ENCODE measurements around the gene UFD1. TPM values are rescaled to one million over a fixed set of nuclear protein-coding genes. Genes with fewer than 3 reads are reported as not detected.

The UFD1 gene
- total and polyA plus RNA-seq, 9 of the 15 experiments (the other 6 are each of a cell fraction or from before 2014, with no cell fraction given), result 238 to 645 (median 363) TPM

DNA sequence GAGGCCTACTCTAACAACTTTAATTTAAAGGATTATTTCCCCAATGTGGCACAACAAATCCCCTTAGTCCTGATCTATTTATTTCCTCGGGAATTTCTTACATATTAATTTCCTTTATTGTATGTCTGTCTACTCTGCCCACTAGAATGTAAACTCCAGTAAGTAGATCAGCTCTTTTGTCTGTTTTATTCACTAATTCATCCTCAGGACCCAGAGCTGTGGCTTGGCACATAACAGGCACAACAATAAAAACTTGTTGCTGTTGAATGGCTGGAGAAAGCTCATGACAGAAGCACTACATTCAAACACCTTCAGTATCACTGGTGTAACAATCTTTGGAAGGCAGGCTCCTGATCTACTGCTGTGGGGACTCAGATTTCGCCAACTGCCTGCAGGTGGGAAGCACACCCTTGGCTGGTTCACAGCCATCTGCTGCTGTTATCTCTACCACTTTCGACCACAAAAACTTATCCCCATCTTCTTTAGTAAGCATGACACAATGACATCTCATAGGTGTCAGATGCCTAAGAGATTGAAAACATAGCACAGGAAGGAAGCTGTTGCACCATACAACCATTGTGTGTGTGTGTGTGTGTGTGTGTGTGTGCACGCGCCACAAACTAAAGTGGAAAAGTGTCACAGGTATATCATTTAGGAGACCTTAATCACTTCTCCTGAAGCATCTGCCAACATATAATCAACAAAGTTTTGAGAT is 59.4 kb downstream of the UFD1 start:
- Histone ChIP-seq H3K27ac (ENCODE audit: extremely low read depth, low read depth, low read length) (peak overlapping the region; percentile 64), H3K36me3 (ENCODE audit: control insufficient read depth, insufficient read depth, low read length) (peaks cover 37% of the 10 kb centered on the region), H4K20me1 (replicated peaks; ENCODE audit: control insufficient read depth, insufficient read depth, low read length) (peaks cover 58% of the 10 kb centered on the region), H3K27me3 (ENCODE audit: control insufficient read depth in 2 of 2, insufficient read depth in 2 of 2, low read length in 2 of 2) (no peaks in the 10 kb centered on the region), H3K4me2 (ENCODE audit: insufficient read depth, low read length) (peak overlapping the region; percentile 57), H3K79me2 (ENCODE audit: control insufficient read depth, insufficient read depth, low read length) (peaks cover 100% of the 10 kb centered on the region), H3K9me3 (replicated peaks; ENCODE audit: control insufficient read depth, insufficient read depth, low read depth, low read length) (no peaks in the 10 kb centered on the region), H3K4me3 (no peak overlapping the region), H2AFZ (ENCODE audit: low read depth, low read length) (no peak overlapping the region), H3K9me1 (ENCODE audit: control insufficient read depth, insufficient read depth, low read length) (peaks cover 24% of the 10 kb centered on the region), H3K9ac (ENCODE audit: insufficient read depth in 1 of 2, low read depth in 2 of 2, low read length in 2 of 2) (peak overlapping the region in 1 of 2 experiments; percentile 4; a peak in 2 of 4 replicates), H3K4me1 (replicated peaks in 1 of 2; ENCODE audit: control insufficient read depth in 2 of 2, insufficient read depth in 2 of 2, low read length in 2 of 2) (peaks cover 44 to 50% of the 10 kb centered on the region in 2 experiments)
- FAIRE-seq (peak; percentile 76), DNase-seq (ENCODE audit: extremely low read depth in 1 of 4, low spot score in 3 of 4) (peak; percentile 87 to 96 (median 90)), ATAC-seq (peak; percentile 68)
- ChIA-PET CTCF (ENCODE audit: low intra/inter-chr PET ratio) (interaction anchor here (0.7 kb wide), 1 partner anchor 22 kb away, joined by 3 read pairs; no protein-coding TSS in a partner anchor), POLR2A (interaction anchor here (0.5 to 10.1 kb wide), 9 partner anchors 11 to 663 kb away, joined by 3 to 212 read pairs (median 6); partner anchors contain the start of genes C22orf39, CDC45, HIRA and MRPL40)
- in situ Hi-C loops (cut with MboI) (no loop called here), intact Hi-C loops (cut with micrococcal nuclease) (loop anchor here (1.0 to 10.0 kb wide), 6 partner anchors 11 to 605 kb away; partner anchors contain the start of genes C22orf39 and TANGO2)
- 24% methylated on average over 5 of the region's 5 CpGs for WGBS (ENCODE audit: insufficient coverage, low coverage, missing lambda C conversion rate)
- no TSS peak for BruUV-seq (replicated peaks)
- TF ChIP-seq, protein P1, sequence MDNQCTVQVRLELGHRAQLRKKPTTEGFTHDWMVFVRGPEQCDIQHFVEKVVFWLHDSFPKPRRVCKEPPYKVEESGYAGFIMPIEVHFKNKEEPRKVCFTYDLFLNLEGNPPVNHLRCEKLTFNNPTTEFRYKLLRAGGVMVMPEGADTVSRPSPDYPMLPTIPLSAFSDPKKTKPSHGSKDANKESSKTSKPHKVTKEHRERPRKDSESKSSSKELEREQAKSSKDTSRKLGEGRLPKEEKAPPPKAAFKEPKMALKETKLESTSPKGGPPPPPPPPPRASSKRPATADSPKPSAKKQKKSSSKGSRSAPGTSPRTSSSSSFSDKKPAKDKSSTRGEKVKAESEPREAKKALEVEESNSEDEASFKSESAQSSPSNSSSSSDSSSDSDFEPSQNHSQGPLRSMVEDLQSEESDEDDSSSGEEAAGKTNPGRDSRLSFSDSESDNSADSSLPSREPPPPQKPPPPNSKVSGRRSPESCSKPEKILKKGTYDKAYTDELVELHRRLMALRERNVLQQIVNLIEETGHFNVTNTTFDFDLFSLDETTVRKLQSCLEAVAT (IDR thresholded peaks at IDR 0.05), result peak; percentile 60 to 95; a peak in 3 of 4 replicates
- TF ChIP-seq ELF4 (CRISPR knock-in tag; IDR thresholded peaks at IDR 0.05) (peak; percentile 70), NFATC3 (IDR thresholded peaks at IDR 0.05) (no peak), SP1 (CRISPR knock-in tag; IDR thresholded peaks at IDR 0.05) (peak; percentile 88), CREBBP (IDR thresholded peaks at IDR 0.05; ENCODE audit: low read depth, low read length) (no peak), CHD4 (IDR thresholded peaks at IDR 0.05; ENCODE audit: insufficient read depth, insufficient replicate concordance, low read depth, low read length, poor library complexity, severe bottlenecking) (peak; percentile 78), DPF2 (IDR thresholded peaks at IDR 0.05) (peak; percentile 77), PTBP1 (IDR thresholded peaks at IDR 0.05; ENCODE audit: low read depth, low read length) (0 out of 2 replicates have a peak, but pooled peaks have one; percentile 86)
- TF ChIP-seq, protein P2, sequence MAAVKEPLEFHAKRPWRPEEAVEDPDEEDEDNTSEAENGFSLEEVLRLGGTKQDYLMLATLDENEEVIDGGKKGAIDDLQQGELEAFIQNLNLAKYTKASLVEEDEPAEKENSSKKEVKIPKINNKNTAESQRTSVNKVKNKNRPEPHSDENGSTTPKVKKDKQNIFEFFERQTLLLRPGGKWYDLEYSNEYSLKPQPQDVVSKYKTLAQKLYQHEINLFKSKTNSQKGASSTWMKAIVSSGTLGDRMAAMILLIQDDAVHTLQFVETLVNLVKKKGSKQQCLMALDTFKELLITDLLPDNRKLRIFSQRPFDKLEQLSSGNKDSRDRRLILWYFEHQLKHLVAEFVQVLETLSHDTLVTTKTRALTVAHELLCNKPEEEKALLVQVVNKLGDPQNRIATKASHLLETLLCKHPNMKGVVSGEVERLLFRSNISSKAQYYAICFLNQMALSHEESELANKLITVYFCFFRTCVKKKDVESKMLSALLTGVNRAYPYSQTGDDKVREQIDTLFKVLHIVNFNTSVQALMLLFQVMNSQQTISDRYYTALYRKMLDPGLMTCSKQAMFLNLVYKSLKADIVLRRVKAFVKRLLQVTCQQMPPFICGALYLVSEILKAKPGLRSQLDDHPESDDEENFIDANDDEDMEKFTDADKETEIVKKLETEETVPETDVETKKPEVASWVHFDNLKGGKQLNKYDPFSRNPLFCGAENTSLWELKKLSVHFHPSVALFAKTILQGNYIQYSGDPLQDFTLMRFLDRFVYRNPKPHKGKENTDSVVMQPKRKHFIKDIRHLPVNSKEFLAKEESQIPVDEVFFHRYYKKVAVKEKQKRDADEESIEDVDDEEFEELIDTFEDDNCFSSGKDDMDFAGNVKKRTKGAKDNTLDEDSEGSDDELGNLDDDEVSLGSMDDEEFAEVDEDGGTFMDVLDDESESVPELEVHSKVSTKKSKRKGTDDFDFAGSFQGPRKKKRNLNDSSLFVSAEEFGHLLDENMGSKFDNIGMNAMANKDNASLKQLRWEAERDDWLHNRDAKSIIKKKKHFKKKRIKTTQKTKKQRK (IDR thresholded peaks at IDR 0.05; ENCODE audit: borderline replicate concordance, low read depth, low read length), result no peak
- TF ChIP-seq, protein P3, sequence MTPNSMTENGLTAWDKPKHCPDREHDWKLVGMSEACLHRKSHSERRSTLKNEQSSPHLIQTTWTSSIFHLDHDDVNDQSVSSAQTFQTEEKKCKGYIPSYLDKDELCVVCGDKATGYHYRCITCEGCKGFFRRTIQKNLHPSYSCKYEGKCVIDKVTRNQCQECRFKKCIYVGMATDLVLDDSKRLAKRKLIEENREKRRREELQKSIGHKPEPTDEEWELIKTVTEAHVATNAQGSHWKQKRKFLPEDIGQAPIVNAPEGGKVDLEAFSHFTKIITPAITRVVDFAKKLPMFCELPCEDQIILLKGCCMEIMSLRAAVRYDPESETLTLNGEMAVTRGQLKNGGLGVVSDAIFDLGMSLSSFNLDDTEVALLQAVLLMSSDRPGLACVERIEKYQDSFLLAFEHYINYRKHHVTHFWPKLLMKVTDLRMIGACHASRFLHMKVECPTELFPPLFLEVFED (CRISPR knock-in tag; conservative IDR thresholded peaks at IDR 0.05), result peak; percentile 41; the same call in 1 of the 2 replicates
- TF ChIP-seq, protein P4, sequence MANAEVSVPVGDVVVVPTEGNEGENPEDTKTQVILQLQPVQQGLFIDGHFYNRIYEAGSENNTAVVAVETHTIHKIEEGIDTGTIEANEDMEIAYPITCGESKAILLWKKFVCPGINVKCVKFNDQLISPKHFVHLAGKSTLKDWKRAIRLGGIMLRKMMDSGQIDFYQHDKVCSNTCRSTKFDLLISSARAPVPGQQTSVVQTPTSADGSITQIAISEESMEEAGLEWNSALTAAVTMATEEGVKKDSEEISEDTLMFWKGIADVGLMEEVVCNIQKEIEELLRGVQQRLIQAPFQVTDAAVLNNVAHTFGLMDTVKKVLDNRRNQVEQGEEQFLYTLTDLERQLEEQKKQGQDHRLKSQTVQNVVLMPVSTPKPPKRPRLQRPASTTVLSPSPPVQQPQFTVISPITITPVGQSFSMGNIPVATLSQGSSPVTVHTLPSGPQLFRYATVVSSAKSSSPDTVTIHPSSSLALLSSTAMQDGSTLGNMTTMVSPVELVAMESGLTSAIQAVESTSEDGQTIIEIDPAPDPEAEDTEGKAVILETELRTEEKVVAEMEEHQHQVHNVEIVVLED (CRISPR knock-in tag; IDR thresholded peaks at IDR 0.05), result 0 out of 2 replicates have a peak, but pooled peaks have one; percentile 20
- TF ChIP-seq, protein P5, sequence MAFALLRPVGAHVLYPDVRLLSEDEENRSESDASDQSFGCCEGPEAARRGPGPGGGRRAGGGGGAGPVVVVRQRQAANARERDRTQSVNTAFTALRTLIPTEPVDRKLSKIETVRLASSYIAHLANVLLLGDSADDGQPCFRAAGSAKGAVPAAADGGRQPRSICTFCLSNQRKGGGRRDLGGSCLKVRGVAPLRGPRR (CRISPR knock-in tag; IDR thresholded peaks at IDR 0.05), result peak; percentile 86; the same call in 1 of the 2 replicates
